NCI-H460 (cell line): ENCODE measurements around the gene BTG4. TPM values are rescaled to one million over a fixed set of nuclear protein-coding genes. Genes with fewer than 3 reads are reported as not detected.

ENCODE experiments used
- DNase-seq: peaks from one replicate; pipeline ENCODE4 v3.0.0-alpha.2; 2016; ENCODE audit warnings: low read depth; ENCODE audit errors: extremely low read depth
- total RNA-seq: library from RNA; depleted of rRNA; stranded (reverse); fragments of >200 nt; shearing (Covaris generic); gene quantifications from 2 replicates; pipeline ENCODE4 v1.2.3, GENCODE V29; 2014

Gene BTG4
- total RNA-seq, 1 experiment from 2014 or later = 0.12 TPM

GRCh38 chr11:111538407-111539114, 26.4 kb upstream of the BTG4 start:
- no peak for DNase-seq

- DNase-seq = no peak
These were observed 25.2 kb upstream of the BTG4 start for GRCh38 chr11:111537336-111537860.

- no peak for DNase-seq
These were observed 23.1 kb upstream of the BTG4 start for GRCh38 chr11:111535281-111535680.

GRCh38 chr11:111532365-111532709, 20.2 kb upstream of the BTG4 start:
- DNase-seq = no peak

- peak; percentile 15 for DNase-seq
These were observed 19.6 kb upstream of the BTG4 start for GRCh38 chr11:111531687-111532364.

- DNase-seq = no peak
These were observed 18.9 kb upstream of the BTG4 start for GRCh38 chr11:111531136-111531535.

GRCh38 chr11:111530091-111530490, 17.9 kb upstream of the BTG4 start:
- DNase-seq = no peak

- DNase-seq = no peak
These were observed 16.4 kb upstream of the BTG4 start for GRCh38 chr11:111528557-111528956.

- no peak for DNase-seq
These were observed 15.1 kb upstream of the BTG4 start for GRCh38 chr11:111527279-111527678.

- DNase-seq = no peak
These were observed 14.3 kb upstream of the BTG4 start for GRCh38 chr11:111526501-111526900.

GRCh38 chr11:111525456-111525855, 13.3 kb upstream of the BTG4 start:
- no peak for DNase-seq

- no peak for DNase-seq
These were observed 11.9 kb upstream of the BTG4 start for GRCh38 chr11:111524056-111524455.

- DNase-seq = no peak
These were observed 11.2 kb upstream of the BTG4 start for GRCh38 chr11:111523343-111523742.

- DNase-seq = no peak
These were observed 10.2 kb upstream of the BTG4 start for GRCh38 chr11:111522426-111522825.

- DNase-seq = no peak
These were observed 8.9 kb upstream of the BTG4 start for GRCh38 chr11:111521135-111521534.

GRCh38 chr11:111520560-111520959, 8.4 kb upstream of the BTG4 start:
- no peak for DNase-seq

GRCh38 chr11:111518668-111519067, 6.5 kb upstream of the BTG4 start:
- DNase-seq = no peak

GRCh38 chr11:111515591-111515990, 3.4 kb upstream of the BTG4 start:
- no peak for DNase-seq

GRCh38 chr11:111514216-111515031, 2.2 kb upstream of the BTG4 start, which contains the start of gene HOATZ:
HOATZ (plus strand) TSS chr11:111514778; CDS start chr11:111514785, 7 bp downstream.
- no peak for DNase-seq

- DNase-seq = no peak
These were observed 1.0 kb upstream of the BTG4 start for GRCh38 chr11:111513240-111513605.

- DNase-seq = no peak
These were observed 1.9 kb downstream of the BTG4 start for GRCh38 chr11:111510311-111510710.
